Nephron progenitor cell (in vitro differentiated cells): Measurements from ENCODE around the gene DBR1.

Experiments used
- DNase-seq: peaks from one replicate; pipeline ENCODE4 v3.0.0; 2021
- H3K27ac Mint-ChIP-seq: 2 replicates; pipeline ENCODE4 v1.8.0; 2021; ENCODE audit warnings: mild to moderate bottlenecking, moderate library complexity, mixed read lengths
- H3K27me3 Mint-ChIP-seq: 2 replicates; pipeline ENCODE4 v1.8.0; 2021; ENCODE audit warnings: mild to moderate bottlenecking, low read depth, mixed read lengths; ENCODE audit not compliant: poor library complexity
- H3K36me3 Mint-ChIP-seq: 2 replicates; pipeline ENCODE4 v1.8.0; 2021; ENCODE audit warnings: low read depth, mixed read lengths
- H3K4me1 Mint-ChIP-seq: 2 replicates; pipeline ENCODE4 v1.8.0; 2021; ENCODE audit warnings: mixed read lengths
- H3K4me3 Mint-ChIP-seq: 2 replicates; pipeline ENCODE4 v1.8.0; 2021; ENCODE audit warnings: mild to moderate bottlenecking, moderate library complexity, mixed read lengths
- H3K9me3 Mint-ChIP-seq: 2 replicates; pipeline ENCODE4 v1.8.0; 2021; ENCODE audit warnings: mild to moderate bottlenecking, moderate library complexity, mixed read lengths
- CTCF ChIP-seq: fragments of 200-600 bp; sonication (generic); IDR thresholded peaks from 2 replicates; pipeline ENCODE4 v1.5.0; 2021; ENCODE audit warnings: antibody characterized with exemption

Gene DBR1

GRCh38 chr3:138114988-138115971 is 59.4 kb downstream of the DBR1 start, which contains the start of gene DZIP1L:
Gene DZIP1L, minus strand, starts transcription at chr3:138115608. Its CDS starts 11,637 bp downstream, at chr3:138103971.
- DNase-seq, result peak; percentile 77
- Mint-ChIP-seq H3K27me3 (peaks cover 4% of the 10 kb centered on the region), H3K27ac (peak within 1 kb of the TSS; percentile 94), H3K36me3 (peaks cover 11% of the 10 kb centered on the region), H3K4me3 (peak within 1 kb of the TSS; percentile 94), H3K4me1 (peaks cover 36% of the 10 kb centered on the region), H3K9me3 (no peaks in the 10 kb centered on the region)
- TF ChIP-seq CTCF, result peak; percentile 41

- peak; percentile 18 for DNase-seq
- peaks cover 36% of the 10 kb centered on the region for H3K4me1 Mint-ChIP-seq
- peak overlapping the region; percentile 94 for H3K27ac Mint-ChIP-seq
- H3K4me3 Mint-ChIP-seq, result peak overlapping the region; percentile 94
- no peak for TF ChIP-seq CTCF
- peaks cover 11% of the 10 kb centered on the region for H3K36me3 Mint-ChIP-seq
- no peaks in the 10 kb centered on the region for H3K9me3 Mint-ChIP-seq
- peaks cover 4% of the 10 kb centered on the region for H3K27me3 Mint-ChIP-seq
Observed at GRCh38 chr3:138114431-138114918, 60.2 kb downstream of the DBR1 start.

GRCh38 chr3:138113326-138113725 is 61.4 kb downstream of the DBR1 start:
- Mint-ChIP-seq H3K9me3 (no peaks in the 10 kb centered on the region), H3K27ac (peak overlapping the region; percentile 49), H3K4me1 (peaks cover 36% of the 10 kb centered on the region), H3K27me3 (peaks cover 4% of the 10 kb centered on the region), H3K4me3 (peak overlapping the region; percentile 94), H3K36me3 (peaks cover 14% of the 10 kb centered on the region)
- no peak for TF ChIP-seq CTCF
- DNase-seq, result no peak

GRCh38 chr3:138112362-138112761 is 62.4 kb downstream of the DBR1 start:
- no peak overlapping the region for H3K4me3 Mint-ChIP-seq
- no peak for TF ChIP-seq CTCF
- peaks cover 22% of the 10 kb centered on the region for H3K36me3 Mint-ChIP-seq
- H3K27me3 Mint-ChIP-seq, result peaks cover 6% of the 10 kb centered on the region
- no peak for DNase-seq
- no peaks in the 10 kb centered on the region for H3K9me3 Mint-ChIP-seq
- H3K27ac Mint-ChIP-seq, result no peak overlapping the region
- peaks cover 36% of the 10 kb centered on the region for H3K4me1 Mint-ChIP-seq
